ENCODE results near the gene HMGCR.
"Not testable (repeated sequence)": the region's sequence is repeated elsewhere in the genome, so short reads cannot be mapped to it uniquely, and the experiment has no call there.

HMGCR gene

GRCh38 chr5:75336615-75337336, at the start of gene HMGCR:
Gene HMGCR, plus strand, starts transcription at chr5:75337220. Its CDS starts 5,386 bp downstream, at chr5:75342606.
- peak; percentile 96 for DNase-seq

GRCh38 chr5:75291844-75292243, 45.2 kb upstream of the HMGCR start:
- DNase-seq, result not testable (repeated sequence)

GRCh38 chr5:75300084-75300483, 36.9 kb upstream of the HMGCR start:
- DNase-seq, result no peak

- DNase-seq, result no peak
Measured at GRCh38 chr5:75303419-75303818, 33.6 kb upstream of the HMGCR start.

GRCh38 chr5:75304486-75304885, 32.5 kb upstream of the HMGCR start:
- DNase-seq, result not testable (repeated sequence)

- no peak for DNase-seq
Measured at GRCh38 chr5:75306746-75307145, 30.3 kb upstream of the HMGCR start.

- no peak for DNase-seq
Measured at GRCh38 chr5:75310212-75310611, 26.8 kb upstream of the HMGCR start.

- not testable (repeated sequence) for DNase-seq
Measured at GRCh38 chr5:75319148-75319547, 17.9 kb upstream of the HMGCR start.

- no peak for DNase-seq
Measured at GRCh38 chr5:75319638-75320037, 17.4 kb upstream of the HMGCR start.

- DNase-seq, result no peak
Measured at GRCh38 chr5:75320371-75320770, 16.6 kb upstream of the HMGCR start.

- DNase-seq, result no peak
Measured at GRCh38 chr5:75322066-75322465, 15.0 kb upstream of the HMGCR start.

GRCh38 chr5:75324791-75325190, 12.2 kb upstream of the HMGCR start:
- DNase-seq, result no peak

- DNase-seq, result no peak
Measured at GRCh38 chr5:75325242-75325641, 11.8 kb upstream of the HMGCR start.

GRCh38 chr5:75330404-75330803, 6.6 kb upstream of the HMGCR start:
- DNase-seq, result no peak

GRCh38 chr5:75331095-75332090, 5.6 kb upstream of the HMGCR start:
- no peak for DNase-seq

GRCh38 chr5:75333759-75334158, 3.3 kb upstream of the HMGCR start:
- not testable (repeated sequence) for DNase-seq

GRCh38 chr5:75334413-75334812, 2.6 kb upstream of the HMGCR start:
- not testable (repeated sequence) for DNase-seq

GRCh38 chr5:75335486-75335885, 1.5 kb upstream of the HMGCR start:
- no peak for DNase-seq

- no peak for DNase-seq
Measured at GRCh38 chr5:75335952-75336614, 937 bp upstream of the HMGCR start.

GRCh38 chr5:75337366-75338021, 474 bp downstream of the HMGCR start:
- DNase-seq, result peak; percentile 19

- DNase-seq, result no peak
Measured at GRCh38 chr5:75338408-75338807, 1.4 kb downstream of the HMGCR start.

GRCh38 chr5:75340714-75341478, 3.9 kb downstream of the HMGCR start:
- DNase-seq, result no peak
